GM10266 (cell line): ENCODE data around the gene TMEM200B.

Source experiments
- DNase-seq: peaks from one replicate; pipeline ENCODE4 v3.0.0; 2012; ENCODE audit errors: extremely low spot score
- TF ChIP-seq, protein P1 (sequence below): IDR thresholded peaks from 2 replicates; pipeline ENCODE4 v1.5.1; 2012; ENCODE audit warnings: mild to moderate bottlenecking, low read depth; ENCODE audit not compliant: control insufficient read depth, insufficient read depth; ENCODE audit errors: missing control alignments

TMEM200B gene

DNA sequence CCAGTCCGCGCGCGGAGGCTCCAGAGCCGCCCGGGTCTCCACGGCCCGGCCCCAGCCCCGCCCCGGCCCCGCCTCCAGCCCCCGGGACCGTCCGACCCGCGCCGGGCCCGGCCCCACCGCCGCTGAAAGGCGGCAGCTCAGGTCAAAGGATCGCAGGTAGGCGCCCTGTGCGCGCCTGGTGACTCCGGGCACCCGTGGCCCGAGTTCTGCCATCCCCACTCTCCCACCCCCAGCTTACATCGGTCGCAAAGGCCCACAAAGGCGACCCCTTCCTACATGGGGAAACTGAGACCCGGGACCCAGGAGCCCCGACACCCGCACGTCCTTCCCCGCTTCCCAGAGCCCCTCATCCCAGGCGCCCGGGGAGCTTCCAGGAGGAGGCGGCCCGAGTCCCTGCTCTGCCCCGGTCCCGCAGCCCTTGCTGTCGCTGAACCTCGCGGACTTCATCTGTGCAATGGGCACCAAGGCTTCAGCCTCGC is at the start of gene TMEM200B:
TMEM200B (minus strand) TSS at position 17 of the 479 bp plus-strand sequence. CDS start 2,075 bp downstream, outside the sequence.
- DNase-seq, result peak; percentile 65
- TF ChIP-seq, protein P1, sequence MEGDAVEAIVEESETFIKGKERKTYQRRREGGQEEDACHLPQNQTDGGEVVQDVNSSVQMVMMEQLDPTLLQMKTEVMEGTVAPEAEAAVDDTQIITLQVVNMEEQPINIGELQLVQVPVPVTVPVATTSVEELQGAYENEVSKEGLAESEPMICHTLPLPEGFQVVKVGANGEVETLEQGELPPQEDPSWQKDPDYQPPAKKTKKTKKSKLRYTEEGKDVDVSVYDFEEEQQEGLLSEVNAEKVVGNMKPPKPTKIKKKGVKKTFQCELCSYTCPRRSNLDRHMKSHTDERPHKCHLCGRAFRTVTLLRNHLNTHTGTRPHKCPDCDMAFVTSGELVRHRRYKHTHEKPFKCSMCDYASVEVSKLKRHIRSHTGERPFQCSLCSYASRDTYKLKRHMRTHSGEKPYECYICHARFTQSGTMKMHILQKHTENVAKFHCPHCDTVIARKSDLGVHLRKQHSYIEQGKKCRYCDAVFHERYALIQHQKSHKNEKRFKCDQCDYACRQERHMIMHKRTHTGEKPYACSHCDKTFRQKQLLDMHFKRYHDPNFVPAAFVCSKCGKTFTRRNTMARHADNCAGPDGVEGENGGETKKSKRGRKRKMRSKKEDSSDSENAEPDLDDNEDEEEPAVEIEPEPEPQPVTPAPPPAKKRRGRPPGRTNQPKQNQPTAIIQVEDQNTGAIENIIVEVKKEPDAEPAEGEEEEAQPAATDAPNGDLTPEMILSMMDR, result no peak

DNA sequence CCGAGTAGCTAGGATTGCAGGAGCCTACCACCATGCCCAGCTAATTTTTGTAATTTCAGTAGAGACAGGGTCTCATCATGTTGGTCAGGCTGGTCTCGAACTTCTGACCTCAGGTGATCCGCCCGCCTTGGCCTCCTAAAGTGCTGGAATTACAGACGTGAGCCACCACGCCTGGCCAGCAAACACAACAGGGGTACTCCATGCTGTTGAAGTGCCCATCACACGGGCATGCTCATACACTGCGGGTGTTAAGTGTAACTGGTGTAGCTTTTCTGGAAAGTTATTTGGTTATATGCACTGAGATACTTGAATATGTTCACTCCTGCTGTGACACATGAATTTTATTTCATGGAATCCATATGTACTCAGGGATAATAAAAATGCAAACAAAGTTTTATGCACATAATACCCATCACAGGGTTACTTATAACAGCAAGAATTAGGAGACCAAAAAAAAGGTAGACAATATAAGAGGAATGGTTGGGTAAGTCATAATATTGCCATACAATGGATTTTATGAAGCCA is 48.8 kb upstream of the TMEM200B start:
- TF ChIP-seq, protein P1, result no peak
- DNase-seq, result no peak

DNA sequence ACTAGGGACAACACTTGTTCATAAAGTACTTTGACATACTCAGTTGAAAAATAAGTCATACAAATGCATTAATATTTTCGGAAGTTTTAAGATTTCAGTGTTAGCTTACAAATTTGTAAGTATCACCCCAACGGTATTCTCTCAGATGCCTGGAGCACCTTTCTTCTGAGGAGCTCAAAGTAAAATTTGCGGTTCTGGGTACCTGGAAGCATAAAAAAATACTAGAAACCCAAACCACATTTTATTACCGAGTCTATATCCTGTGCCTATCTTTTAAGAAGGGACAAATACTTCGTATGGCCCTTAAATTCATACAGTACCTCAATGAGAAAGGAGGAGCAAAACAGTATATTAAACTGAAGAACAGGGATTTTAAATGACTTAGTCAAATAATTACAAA is 47.8 kb upstream of the TMEM200B start:
- DNase-seq, result no peak
- TF ChIP-seq, protein P1, result no peak

DNA sequence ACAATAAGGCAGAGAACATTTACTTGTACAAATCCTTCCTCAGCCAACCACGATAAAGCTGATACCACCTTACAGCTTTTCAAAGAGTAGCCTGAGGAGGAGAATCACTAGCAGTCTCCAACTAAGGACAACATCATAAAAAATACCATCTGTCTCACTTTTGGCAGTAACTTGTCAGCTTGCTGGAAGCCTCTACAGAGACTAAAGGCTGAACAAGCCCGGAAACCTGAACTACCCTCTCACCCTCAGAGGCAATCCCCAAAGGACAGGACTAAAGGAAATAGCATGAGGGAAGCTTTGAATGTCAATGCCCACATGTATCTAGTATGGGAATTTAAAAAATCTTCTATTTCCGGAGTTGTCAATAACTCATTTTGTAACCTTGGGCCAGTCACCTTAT is 47.4 kb upstream of the TMEM200B start:
- TF ChIP-seq, protein P1, result no peak

DNA sequence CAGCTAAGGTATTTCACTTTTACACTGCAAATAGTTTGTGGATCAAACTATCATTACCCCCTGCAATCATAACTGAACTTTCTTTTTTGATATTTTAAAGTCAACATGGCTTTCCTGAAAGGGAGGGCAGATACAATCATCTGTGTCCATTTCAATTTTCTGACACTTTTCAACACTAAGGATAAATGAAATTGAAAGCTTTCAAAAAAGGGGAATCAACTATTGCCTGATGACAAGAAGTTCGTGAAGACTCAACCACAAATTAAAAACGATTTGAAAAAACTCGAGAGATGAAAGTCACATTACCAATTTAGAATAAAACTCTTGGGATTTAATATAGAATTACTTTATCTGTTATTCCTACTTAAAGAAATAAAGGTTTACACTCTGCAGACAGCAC is 46.3 kb upstream of the TMEM200B start:
- TF ChIP-seq, protein P1, result no peak
- no peak for DNase-seq

More for the DNA sequence above, 47.4 kb upstream of the TMEM200B start:
- no peak for DNase-seq

DNA sequence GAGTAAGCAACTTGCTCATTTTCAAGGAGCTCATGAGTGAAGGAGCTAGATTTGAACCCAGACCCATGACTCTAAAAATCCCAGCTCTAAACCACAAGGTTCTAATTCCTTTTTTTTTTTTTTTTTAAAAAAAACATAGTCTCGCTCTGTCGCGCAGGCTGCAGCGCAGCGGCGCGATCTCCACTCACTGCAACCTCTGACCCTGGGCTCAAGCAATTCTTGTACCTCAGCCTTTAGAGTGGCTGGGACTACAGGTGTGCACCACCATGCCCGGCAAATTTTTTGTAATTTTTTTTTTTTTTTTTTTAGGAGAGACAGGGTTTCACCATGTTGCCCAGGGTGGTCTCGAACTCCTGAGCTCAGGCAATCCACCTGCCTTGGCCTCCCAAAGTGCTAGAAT is 44.2 kb upstream of the TMEM200B start:
- DNase-seq, result no peak
- TF ChIP-seq, protein P1, result no peak

DNA sequence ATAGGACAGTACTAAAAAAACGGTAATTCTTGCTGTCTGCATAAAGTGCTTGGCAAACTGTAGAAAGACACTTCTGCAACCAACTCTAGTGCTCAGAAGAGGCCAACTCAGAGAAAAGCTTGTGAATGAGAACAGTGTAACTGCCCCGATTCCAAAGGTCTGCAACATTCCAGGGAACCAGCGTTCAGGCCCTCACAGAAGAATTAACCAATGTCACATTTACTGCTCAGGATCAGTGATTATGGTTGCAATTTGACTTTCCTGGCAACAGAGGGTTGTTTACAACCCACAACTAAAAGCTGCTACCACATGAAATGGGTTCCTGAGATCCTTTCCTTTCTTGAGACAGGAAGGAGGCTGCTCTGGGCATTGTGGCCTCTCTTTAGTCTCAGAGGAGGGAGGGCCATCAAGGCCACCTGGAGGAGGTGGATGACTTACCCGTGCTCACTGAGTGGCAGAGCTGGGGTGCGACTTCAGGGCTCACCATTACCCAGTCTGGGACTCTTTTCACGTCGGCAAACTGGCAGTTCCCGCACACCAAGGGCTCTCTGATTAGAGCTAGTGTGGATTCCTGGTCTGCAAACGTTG is 42.7 kb upstream of the TMEM200B start:
- TF ChIP-seq, protein P1, result no peak
- DNase-seq, result no peak
